IMR-90 (cell line): ENCODE data around the gene KRTAP9-2.
"Not testable (repeated sequence)": the region's sequence is repeated elsewhere in the genome, so short reads cannot be mapped to it uniquely, and the experiment has no call there.

ENCODE experiments used
- CEBPB ChIP-seq: IDR thresholded peaks from 2 replicates; pipeline ENCODE4 v1.6.1; 2012; ENCODE audit warnings: low read depth, low read length, improper control_type of control experiment
- CHD1 ChIP-seq: IDR thresholded peaks from 2 replicates; pipeline ENCODE4 v1.6.1; 2012; ENCODE audit warnings: low read depth, low read length, improper control_type of control experiment
- FOS ChIP-seq: fragments of 150-350 bp; IDR thresholded peaks from 2 replicates; pipeline ENCODE4 v1.6.1; 2016; ENCODE audit warnings: low read depth, low read length
- POLR2A ChIP-seq: IDR thresholded peaks from 2 replicates; pipeline ENCODE4 v1.6.1; 2012; ENCODE audit warnings: mild to moderate bottlenecking, low read depth, low read length
- RCOR1 ChIP-seq: IDR thresholded peaks from 2 replicates; pipeline ENCODE4 v1.6.1; 2012; ENCODE audit warnings: mild to moderate bottlenecking, low read length, improper control_type of control experiment; ENCODE audit not compliant: insufficient replicate concordance
- RFX5 ChIP-seq: IDR thresholded peaks from 2 replicates; pipeline ENCODE4 v1.8.0; 2012; ENCODE audit warnings: low read depth, mild to moderate bottlenecking, low read length, moderate library complexity
- USF2 ChIP-seq: fragments of 150-350 bp; IDR thresholded peaks from 2 replicates; pipeline ENCODE4 v1.6.1; 2017; ENCODE audit warnings: mild to moderate bottlenecking, antibody characterized with exemption, low read length, low read depth
- TF ChIP-seq, protein P1 (sequence below): conservative IDR thresholded peaks from 2 replicates; pipeline ENCODE4 v1.5.1; 2012; ENCODE audit warnings: mild to moderate bottlenecking, low read depth, low read length, improper control_type of control experiment

DNA sequence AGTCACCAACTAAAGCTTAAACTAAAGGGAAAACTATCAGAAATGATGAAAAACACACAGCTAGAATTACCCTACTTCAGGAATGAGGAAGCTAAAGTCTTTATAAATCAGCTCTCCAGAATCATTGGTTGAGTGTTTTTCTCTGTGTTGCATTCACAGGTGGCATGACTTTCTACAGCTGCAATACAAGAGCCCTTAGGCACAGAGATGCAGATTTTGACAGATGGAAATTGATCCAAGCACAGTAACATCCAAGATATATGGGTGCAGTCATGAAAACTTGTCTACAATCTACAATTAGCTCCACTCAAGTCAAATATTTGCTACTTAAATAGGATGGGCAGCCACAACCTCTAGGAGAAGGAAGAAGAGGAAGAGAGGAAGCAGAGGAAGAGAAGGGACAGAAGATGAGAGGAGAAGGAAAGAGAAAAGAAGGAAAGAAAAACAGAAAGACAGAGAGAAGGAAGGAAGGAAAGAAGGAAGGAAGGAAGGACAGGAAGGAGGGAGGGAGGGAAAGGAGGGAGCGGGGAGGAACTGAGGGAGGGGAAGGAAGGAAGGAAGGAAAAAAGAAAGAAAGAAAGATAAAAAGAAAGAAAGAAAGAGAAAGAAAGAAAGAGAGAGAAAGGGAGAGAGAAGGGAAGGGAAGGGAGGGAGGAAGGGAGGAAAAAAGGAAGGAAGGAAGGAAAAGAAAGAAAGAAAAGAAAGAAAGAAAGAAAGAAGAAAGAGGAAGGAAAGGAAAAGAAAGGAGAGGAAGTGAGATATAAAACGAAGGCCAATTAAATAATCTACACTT, 20.7 kb downstream of the KRTAP9-2 start:
- TF ChIP-seq USF2, CHD1, RCOR1, FOS, RFX5, CEBPB, POLR2A: not testable (repeated sequence)
- TF ChIP-seq, protein P1, sequence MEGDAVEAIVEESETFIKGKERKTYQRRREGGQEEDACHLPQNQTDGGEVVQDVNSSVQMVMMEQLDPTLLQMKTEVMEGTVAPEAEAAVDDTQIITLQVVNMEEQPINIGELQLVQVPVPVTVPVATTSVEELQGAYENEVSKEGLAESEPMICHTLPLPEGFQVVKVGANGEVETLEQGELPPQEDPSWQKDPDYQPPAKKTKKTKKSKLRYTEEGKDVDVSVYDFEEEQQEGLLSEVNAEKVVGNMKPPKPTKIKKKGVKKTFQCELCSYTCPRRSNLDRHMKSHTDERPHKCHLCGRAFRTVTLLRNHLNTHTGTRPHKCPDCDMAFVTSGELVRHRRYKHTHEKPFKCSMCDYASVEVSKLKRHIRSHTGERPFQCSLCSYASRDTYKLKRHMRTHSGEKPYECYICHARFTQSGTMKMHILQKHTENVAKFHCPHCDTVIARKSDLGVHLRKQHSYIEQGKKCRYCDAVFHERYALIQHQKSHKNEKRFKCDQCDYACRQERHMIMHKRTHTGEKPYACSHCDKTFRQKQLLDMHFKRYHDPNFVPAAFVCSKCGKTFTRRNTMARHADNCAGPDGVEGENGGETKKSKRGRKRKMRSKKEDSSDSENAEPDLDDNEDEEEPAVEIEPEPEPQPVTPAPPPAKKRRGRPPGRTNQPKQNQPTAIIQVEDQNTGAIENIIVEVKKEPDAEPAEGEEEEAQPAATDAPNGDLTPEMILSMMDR = not testable (repeated sequence)
